Esophagus squamous epithelium (tissue), 4 donors: ENCODE results near the gene GPR156.

Experiments used
- POLR2A ChIP-seq, 4 donors: fragments of 450-650 bp; IDR thresholded peaks; one replicate each; pipeline ENCODE4 v1.6.1; 2017; ENCODE audit warnings: antibody characterized with exemption in 4 of 4, mild to moderate bottlenecking in 4 of 4, moderate library complexity in 3 of 4
- TF ChIP-seq, protein P1 (sequence below), 6 experiments: fragments of 450-650 bp in 4 of 6; fragments of 200-600 bp in 2 of 6; sonication (generic) in 2 of 6; IDR thresholded peaks; one replicate each; pipeline ENCODE4 v1.5.1; 2016 to 2019; ENCODE audit warnings: antibody characterized with exemption in 6 of 6, mild to moderate bottlenecking in 4 of 6, moderate library complexity in 4 of 6

DNA sequence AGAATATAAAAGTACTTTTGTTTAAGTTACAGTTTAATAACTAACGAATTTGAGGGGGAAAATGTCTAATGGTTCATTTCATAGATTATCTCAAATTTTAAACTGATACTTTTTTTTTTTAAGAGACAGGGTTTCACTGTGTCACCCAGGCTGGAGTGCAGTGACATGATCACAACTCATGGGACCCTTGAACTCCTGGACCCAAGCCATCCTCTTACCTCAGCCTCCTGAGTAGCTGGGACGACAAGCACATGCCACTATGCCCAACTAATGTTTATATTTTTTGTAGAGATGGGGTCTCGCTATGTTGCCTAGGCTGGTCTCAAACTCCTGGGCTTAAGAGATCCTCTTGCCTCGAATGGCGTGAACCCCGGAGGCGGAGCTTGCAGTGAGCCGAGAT lies 47.6 kb upstream of the GPR156 start:
- TF ChIP-seq, protein P1, sequence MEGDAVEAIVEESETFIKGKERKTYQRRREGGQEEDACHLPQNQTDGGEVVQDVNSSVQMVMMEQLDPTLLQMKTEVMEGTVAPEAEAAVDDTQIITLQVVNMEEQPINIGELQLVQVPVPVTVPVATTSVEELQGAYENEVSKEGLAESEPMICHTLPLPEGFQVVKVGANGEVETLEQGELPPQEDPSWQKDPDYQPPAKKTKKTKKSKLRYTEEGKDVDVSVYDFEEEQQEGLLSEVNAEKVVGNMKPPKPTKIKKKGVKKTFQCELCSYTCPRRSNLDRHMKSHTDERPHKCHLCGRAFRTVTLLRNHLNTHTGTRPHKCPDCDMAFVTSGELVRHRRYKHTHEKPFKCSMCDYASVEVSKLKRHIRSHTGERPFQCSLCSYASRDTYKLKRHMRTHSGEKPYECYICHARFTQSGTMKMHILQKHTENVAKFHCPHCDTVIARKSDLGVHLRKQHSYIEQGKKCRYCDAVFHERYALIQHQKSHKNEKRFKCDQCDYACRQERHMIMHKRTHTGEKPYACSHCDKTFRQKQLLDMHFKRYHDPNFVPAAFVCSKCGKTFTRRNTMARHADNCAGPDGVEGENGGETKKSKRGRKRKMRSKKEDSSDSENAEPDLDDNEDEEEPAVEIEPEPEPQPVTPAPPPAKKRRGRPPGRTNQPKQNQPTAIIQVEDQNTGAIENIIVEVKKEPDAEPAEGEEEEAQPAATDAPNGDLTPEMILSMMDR (IDR thresholded peaks at IDR 0.05): no peak
- no peak for TF ChIP-seq POLR2A (IDR thresholded peaks at IDR 0.05)
